HG02870 (cell line): ENCODE data around the gene EDN1.

Source experiments
- ATAC-seq: cut with Tn5 transposase; IDR thresholded peaks from one replicate; pipeline ENCODE4 v1.9.1; 2021; ENCODE audit warnings: mild to moderate bottlenecking, moderate library complexity; ENCODE audit not compliant: unreplicated experiment

Gene EDN1

DNA sequence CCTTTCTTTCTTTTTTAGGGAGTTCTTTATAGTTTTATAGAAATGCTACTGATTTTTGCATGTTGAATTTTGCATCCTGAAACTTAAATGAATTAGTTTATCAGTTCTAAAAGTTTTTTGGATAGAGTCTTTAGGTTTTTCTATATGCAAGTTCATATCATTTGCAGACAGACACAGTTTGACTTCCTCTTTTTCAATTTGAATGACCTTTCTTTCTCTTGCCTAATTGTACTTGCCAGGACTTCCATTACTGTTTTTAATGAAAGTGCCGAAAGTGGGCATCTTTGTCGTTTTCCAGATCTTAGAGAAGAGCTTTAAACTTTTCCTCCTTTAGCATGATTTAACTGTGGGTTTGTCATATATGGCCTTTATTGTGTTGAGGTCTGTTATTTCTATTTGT is 21.1 kb upstream of the EDN1 start:
- ATAC-seq = no peak

DNA sequence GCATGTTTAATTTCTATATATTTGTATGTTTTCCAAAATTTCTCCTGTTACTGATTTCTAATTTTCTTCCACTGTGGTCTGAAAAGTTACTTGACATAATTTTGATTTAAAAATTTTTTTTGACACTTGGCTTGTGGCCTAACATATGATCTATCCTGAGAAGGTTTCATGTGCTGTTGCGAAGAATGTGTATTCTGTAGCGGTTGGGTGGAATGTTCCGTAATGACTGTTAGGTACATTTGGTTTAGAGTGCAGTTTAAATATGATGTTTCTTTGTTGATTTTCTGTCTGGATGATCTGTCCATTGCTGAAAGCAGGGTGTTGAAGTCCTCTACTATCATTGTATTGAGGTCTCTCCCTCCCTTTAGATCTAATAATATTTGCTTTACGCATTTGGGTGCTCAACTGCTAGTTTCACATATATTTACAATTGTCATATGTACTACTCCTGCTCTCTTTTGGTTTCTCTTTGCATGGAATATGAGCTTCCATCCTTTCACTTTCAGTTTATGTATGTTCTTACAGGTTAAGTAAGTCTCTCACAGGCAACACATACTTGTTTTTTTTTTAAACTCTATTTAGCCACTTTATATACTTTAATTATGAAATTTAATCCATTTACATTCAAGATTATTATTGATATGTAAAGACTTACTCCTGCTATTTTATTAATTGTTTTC is 19.5 kb upstream of the EDN1 start:
- no peak for ATAC-seq

DNA sequence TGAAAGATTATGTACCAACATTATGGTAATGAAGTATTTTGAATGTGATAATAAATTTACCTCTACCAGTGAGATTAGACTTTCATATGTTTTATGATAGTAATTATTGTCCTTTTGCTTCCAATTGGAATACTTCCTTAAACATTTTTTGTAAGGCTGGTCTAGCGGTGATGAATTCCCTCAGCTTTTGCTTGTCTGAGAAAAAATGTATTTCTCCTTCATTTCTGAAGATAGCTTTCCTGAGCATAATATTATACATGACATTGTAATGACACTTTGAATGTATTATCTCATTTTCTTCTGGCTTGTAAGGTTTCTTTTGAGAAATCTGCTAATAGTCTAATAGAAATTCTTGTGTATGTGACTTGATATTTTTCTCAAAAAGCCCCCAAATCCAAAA is 18.6 kb upstream of the EDN1 start:
- no peak for ATAC-seq

DNA sequence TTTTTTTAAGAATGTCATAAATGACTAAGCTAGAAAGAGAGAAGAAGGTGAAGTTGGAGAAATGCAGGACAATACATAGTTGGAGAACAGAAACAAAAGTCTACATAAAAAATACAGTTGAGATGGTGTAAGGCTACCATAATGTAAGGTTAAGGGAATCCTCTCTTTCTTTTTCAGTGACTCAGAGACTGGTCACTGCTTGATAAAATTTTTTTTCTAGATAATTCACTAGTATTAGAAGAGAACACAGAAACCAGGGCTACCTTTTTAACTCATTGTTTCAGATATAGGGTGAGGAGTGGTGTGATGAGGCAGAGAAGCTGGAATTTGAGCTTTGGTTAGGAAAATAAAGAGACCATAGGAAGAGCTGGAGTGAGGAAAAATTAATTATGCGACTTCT is 18.2 kb upstream of the EDN1 start:
- no peak for ATAC-seq

DNA sequence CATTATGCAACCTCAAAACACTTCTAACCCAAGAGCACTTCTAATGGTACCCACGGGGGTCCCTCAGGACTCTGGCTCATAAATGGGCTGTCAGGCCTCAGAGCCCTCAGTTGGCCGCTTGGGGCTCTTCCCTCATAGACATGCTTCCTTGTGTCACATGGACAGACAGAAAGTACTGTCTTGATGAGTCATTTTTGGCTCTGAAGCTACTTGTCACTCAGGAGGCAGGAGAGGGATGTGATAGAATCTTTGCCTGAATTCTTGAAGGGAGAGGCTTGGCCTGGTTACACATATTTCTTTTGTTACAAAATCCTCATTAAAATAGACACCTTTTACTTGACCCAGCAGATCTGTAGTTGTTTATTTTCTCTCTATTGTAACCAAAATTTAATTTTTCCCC is 15.1 kb upstream of the EDN1 start:
- ATAC-seq = no peak

DNA sequence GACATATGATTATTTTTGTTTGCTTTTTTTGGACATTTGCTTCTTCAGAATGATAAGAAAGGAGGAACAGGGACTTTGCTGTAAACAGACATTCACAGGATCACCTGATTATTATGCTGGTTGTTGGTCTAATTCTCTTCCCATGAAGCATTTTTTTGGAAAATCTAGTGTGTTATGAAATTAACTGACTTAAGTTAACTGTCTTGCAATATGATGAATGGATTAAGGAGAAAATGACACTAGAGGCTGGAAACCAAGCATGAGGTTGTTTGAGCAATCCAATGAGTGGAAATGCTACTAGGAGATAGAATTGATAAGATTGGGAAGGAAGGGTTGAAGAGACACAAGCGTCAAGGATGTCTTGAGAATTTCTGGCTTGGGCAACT is 13.2 kb upstream of the EDN1 start:
- ATAC-seq = no peak

DNA sequence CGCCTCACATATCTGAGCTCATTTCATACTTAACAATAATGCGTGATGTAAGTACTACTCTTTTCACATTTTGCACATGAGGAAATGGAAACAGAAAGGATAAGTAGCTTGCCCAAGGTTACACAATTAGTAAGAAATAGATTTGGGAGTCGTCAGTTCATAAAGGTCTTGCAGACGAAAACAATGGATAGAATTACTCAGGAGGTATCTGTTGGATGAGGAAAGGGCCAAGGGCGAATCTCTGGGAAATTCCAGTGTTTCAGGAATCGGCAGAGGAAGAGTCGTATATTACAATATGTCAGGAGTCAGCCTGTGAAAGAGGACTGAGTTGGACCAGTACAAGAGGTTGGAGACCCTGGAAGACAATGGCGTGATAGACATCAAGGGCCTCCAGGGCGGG is 12.8 kb upstream of the EDN1 start:
- ATAC-seq = no peak

DNA sequence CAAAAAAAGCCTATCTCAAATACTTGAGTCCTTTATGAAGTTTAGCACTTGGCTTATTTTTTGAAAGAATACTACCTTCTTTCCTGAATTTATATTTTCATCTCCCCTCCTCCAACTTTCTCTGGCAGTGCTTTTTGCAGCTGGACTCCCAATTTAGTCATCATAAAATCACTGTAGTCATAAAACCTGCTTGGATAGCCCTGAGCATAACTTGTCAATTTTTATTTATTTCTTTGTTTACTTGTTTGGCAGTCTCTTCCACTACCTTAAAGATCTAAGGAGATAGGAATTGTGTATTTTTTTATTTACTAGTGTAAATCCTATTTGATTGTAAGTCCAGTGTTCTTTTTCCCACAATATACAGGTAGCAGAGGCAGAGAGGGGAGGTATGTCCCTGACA is 11.2 kb upstream of the EDN1 start:
- ATAC-seq = no peak

DNA sequence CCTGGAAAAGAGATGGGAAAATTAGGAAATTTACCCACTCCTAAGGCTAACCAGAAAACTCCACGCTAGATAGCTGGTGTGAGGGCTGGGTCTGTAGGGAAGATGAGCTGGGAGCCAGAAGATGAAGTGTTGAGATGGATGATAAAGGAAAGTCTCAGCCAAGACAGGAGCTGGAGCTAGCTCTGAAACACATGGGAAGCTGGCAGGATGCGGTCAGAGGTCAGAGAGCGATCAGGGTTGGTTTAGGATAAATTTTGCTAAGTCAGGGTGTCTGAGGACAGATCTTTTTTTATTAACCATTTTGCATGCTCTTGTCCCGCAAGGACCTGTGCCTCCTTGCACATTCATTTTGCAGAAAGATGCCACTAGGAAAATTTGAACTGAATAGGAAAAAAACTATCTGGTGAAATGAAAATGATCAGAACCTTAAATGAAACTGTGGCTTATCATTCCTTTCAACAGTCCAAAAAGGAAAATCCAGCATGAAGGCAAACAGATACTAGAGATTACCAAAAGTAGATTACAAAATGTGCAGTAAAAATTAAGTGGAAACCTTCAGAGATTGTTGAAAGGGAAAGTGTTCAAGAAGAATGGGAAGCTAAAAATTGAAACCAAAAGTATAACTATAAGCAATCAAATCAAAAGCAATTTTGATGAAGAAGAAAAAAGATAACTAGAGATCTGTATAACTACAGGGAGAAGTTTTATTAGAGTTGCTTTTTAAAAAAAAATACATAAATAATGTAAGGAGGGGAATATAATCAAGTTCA is 10.7 kb upstream of the EDN1 start:
- no peak for ATAC-seq

DNA sequence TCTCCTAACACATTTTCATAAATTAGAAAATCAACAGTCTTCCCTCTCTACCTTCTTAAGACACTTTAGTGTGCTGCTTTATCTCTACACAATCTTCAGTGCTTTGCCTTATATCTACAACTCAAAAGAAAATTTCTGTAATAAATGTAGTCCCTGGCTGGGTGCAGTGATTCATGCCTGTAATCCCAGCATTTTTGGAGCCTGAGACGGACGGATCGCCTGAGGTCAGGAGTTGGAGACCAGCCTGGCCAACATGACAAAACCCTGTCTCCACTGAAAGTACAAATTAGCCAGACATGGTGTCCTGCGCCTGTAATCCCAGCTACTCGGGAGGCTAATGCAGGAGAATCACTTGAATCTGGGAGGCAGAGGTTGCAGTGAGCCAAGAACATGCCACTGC is 9.7 kb upstream of the EDN1 start:
- no peak for ATAC-seq

DNA sequence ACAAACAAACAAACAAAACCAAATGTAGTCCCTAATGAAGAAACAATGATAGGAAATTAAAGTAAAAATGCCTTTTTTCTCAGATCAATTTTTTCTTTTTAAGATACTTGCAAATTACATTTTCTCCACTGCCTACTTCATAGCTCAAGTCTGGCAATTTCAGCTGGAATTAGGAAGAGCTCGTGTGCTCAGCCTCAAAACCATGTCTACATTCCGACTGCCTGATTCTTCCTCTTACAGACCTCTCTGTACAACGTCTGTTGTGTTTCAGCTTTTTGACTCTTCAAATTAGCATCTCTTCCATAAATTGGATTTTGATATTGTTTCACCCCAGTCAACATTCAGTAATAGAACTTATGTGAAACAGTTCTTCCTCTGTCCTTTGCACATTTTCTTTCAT is 9.3 kb upstream of the EDN1 start:
- ATAC-seq = no peak

DNA sequence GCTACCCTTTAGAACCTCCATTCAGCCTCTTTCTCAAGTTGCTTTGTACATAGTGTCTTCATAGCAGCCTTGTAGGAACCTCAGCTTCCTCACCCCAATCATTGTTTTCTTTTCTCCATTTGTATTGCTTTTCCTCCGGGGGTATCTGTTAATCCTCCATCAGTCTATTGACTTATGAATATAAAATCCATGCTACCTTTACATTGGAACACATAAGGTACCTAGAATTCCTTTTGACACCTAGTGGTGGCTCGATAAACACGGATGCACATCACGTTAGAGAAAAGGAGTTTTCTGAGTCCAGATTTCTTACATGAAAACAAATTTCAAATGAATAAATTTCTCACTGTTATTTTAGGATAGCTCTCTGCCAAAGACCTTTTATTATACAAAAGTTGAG is 6.3 kb upstream of the EDN1 start:
- no peak for ATAC-seq

DNA sequence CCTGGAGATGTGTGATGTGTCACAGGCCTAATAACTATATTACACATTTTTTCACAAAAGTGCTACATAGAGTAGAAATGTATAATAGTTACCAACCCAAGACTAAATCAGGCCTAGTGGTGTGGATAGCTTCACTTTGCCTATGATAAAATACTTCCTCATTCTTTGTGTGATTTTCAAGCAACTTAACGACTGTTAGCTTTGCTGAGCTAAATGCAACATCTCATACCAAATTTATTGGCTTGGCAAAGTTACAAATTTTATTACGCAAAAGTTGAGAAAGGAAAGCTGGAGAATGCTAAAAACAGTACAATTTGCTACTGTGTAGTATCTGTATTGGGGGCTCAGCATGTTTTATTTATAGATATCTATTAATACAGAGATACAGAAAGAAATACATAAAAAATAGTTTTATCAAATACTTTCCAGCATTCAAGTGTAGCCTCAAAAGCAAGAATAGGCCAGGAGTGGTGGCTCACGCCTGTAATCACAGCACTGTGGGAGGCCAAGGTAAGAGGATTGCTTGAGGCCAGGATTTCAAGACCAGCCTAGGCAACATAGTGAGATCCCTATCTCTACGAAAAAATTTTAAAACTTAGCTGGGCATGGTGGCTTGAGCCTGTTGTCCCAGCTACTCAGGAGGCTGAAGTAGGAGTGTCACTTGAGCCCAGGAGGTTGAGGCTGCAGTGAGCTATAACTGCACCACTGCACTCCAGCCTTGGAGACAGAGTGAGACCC is 3.6 kb upstream of the EDN1 start:
- no peak for ATAC-seq

DNA sequence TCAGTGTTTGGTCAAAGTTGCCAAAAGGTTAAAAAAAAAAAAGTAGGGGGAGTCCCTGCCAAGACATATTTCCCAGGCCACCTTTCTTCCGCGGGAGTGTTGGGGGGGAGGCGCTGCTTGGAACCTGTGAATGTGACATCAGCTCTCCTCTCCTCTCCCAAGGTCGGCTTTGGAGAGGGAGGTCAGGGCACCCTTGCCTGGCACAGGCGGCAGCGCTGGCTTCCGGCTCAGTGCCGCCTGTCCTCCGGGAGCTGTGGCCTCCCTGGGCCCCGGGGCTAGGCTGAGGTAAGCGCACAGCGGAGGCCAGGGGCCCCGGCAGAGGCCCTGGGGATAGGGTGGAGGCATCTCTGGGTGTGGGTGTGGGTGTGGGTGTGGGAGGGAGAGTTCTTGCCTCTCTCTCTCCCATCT is 1.9 kb upstream of the EDN1 start:
- no peak for ATAC-seq

DNA sequence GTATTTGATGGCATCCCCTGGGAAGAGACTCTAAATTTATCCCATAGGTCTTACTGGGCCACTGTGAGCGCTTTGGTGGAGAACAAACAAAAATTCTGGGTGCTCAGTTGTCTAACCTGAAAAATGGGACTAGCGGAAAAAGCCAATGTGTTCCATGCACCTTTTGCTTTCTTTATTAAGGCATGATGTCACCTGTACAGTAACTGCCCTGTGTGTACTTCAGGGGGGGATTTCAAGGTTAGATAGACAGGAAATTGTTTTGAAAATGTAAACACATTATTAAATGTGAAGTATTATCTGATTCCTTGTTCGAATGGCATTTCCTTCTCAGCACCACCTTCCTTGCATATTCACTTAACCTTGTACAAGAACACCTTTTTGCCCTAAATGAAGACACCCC is 1.2 kb upstream of the EDN1 start:
- ATAC-seq = no peak

DNA sequence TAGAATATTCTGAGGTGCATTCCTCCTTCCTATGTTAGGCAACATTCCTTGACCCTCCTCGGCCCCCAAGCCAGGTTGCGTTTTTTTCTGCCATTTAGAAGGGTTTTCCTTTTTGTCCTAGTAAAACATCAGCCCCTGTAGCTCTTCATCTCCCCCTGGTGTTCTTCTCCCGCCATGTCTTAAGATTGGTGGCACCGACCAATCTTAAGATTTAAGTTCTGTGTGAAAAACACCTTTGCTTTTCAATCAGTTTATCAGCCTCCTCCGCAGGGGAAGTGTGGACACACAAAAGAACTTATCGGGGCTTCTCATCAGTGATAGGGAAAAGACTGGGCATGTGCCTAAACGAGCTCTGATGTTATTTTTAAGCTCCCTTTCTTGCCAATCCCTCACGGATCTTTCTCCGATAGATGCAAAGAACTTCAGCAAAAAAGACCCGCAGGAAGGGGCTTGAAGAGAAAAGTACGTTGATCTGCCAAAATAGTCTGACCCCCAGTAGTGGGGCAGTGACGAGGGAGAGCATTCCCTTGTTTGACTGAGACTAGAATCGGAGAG is 719 bp upstream of the EDN1 start:
- ATAC-seq = peak; percentile 43

DNA sequence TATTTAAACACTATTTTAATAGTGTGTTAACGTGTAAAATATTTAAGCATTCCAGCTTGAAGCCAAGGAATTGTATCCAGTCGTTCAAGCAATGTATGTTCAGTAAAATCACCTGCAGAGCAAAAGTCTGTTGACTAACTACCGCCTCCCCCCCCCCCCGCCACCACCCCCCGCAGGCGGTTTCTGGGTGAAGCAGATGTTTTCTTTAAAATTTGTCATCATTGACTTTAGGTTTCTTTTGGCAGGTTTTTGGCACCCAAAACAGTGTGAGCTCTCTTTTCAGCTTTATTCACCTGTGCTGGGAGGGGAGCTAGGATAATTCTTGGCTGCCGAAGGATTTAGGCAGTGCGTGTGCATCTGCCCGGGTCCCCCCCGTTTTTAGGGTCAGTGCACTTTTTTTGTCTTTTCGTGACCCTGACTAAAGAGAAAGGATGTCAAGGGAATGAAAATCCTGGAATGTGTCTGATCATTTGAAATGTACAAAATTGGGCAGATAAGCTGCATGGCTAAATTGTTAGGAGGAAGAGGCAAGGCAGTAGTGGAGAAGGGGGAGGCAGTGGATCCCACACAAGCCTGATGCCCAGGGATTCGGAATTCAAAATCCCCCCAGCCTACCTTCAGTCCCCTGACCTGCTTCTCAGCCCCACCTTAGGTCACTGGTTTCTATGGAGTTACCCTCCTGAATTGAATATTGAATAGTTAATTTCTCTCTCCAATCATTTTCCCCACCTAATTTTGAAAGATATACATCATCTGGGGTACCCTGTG is 1.1 kb downstream of the EDN1 start:
- ATAC-seq = no peak

DNA sequence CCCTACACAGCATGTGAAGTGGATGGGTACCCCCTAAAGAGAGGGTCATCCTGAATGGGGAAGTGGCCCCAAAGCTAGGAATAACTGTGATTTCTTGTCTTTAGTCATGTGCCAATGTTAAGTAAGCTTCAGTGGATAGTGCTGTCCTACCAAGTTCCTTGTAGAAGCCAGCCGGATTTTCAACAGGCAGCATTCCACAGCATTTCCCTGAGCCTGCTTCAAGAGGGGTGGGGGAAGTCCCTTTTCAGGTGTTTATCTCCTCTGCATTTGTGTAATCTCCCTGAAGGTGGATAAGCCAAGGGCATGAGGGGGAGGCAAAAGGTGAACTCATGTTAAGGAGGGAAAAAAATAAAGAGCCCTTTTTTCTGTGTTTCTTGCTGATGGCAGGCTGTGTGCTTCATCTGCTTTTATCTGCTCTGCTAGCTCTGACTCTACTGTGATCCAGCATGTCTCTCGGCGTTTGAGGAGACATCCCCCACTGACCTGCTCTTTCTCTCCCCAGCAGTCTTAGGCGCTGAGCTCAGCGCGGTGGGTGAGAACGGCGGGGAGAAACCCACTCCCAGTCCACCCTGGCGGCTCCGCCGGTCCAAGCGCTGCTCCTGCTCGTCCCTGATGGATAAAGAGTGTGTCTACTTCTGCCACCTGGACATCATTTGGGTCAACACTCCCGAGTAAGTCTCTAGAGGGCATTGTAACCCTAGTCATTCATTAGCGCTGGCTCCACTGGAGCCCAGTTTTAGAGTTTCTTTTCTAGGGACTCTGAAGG is 1.9 kb downstream of the EDN1 start:
- ATAC-seq = no peak

DNA sequence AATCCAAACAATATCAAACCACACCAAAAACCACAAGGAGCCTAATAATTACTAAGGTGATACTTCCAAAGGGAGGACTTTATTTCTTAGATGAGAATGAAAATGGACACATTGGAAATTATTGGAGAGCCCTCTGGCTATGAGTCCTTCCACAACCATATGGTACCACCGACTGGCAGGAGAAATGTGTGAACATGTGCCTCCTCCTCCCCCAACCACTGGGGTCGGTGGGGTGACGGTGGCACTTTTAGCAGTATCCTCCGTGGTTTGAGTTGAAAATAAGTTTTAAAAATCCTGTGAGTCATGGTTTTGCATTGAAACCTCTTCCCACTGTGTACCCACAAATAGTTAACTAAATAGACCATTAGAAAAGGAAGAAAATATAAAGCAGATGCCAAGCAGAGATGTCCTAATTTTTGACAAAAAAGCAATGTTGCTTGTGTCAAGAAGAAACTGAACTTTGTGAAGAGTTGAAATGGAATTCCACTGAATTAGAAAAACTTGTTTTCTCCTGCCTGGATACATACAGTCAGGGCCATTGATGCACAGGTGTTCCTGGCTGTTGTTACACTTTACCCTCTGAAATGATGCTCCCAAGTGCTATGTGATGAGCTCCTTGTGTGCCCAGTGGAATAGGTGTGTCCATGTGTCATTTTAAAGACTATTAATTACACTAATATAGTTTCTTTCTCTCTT is 3.2 kb downstream of the EDN1 start:
- ATAC-seq = no peak
